NCI-H510A (cell line): ENCODE measurements around the gene ABCA3.
A peak's percentile ranks its signal among the peaks of the same experiment; 100 is the strongest.
"Not testable (repeated sequence)": the region's sequence is repeated elsewhere in the genome, so short reads cannot be mapped to it uniquely, and the experiment has no call there.

Source experiments
- DNase-seq: peaks from one replicate; lab custom pipeline; 2025; lab: John Stamatoyannopoulos, UW

The ABCA3 gene

DNA sequence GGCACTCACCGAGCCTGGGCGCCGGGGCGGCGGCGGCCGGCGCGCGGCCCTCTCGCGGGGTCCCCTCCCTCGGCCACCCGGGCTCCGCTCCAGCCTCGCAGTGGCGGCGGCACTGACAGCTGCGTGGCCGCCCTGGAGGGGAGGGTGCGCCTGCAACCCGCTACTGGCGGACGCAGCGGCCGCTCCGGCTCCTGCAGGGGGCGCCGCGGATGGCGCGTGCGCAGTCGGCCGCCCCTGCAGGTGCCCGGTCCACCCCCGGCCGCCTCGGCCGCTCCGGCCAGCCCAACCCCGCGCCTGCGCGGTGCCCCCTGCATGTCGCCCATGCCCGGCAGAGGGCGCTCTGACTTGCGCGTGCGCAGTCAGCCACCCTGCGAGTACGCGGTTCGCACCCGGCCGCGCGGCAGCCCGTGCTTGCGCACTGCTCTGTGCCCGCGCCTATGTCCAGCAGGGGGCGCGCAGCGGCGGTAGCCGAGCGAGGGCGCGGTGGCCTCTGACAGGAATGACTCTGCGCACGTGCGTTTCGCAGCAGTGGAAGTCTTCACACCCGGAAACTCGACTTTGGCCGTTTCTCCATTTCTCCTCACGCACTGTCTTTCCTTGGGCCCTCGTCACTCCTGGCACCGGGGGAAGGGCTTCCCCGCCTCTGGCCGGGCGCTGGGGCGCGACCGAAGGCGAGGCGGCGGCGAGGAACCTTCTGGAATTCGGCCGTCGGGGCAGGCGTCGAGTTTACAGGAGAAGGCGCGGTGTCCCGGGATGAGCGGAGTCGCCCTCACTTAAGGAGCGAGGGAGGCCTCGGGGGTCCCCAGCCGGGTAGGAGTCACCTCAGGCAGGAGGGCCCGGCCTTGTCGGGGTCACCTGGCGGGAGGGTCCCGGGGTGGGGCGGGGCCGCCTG, at the start of gene ABCA3:
ABCA3 (minus strand) TSS at position 165 of the 892 bp plus-strand sequence. CDS start 14,262 bp downstream, outside the sequence.
- peak; percentile 66 for DNase-seq

DNA sequence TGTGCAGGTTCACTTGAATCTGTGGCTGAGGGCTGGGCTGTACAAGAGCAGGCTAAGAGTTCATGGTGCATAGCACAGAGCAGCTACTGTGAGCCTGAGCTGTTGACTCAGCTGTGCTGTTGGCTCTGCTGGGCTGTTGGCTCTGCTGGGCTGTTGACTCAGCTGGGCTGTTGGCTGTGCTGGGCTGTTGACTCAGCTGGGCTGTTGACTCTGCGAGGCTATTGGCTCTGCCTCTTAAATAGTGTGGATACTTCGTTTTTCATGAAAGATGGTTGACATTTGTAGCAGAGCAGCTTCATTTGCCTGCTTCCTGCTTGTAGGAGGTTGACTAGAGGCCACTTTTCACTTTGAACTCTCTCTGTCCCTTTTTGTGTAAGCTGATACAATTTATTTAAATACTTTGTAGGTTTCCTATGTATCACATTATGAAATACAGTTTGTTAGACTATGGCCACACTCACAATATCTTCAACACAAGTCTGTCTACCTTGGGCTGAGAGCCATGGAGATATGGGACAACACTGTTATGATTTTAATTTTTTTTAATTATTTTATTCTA, 48.4 kb upstream of the ABCA3 start:
- peak; percentile 65 for DNase-seq

DNA sequence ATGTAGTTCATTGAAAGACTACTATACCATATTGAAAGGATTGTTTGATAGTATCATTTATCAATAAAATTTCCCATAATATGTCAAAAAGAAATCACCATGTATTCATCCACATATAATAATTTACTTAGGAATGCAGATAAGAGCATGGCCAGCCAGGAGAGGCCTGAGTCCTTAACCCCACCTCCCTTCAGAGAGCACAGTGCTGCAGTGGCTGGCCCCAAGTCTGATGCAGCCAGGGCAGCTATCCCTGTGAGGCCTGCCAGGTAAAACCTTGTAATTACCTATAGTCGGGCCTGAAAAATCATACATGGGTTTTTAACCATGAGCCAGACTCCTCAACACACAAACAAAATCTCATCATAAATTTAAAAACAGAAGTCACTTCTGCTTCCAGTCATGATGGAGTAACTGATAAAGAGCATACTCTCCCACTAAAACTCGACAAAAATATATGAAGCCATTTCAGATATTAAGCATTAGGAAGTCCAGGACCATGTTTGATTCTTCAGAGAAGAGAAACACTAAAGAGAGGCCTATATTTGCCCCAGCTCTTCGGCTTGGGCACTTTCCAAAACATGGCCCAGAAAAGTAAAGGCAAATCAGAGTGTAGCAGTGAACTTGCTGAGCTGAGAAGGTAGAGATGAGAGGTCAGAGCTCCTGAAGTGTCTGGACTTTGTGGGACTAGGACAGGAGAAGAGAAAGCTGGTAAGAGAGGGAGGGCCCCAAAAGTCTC, 47.8 kb upstream of the ABCA3 start:
- DNase-seq = no peak

DNA sequence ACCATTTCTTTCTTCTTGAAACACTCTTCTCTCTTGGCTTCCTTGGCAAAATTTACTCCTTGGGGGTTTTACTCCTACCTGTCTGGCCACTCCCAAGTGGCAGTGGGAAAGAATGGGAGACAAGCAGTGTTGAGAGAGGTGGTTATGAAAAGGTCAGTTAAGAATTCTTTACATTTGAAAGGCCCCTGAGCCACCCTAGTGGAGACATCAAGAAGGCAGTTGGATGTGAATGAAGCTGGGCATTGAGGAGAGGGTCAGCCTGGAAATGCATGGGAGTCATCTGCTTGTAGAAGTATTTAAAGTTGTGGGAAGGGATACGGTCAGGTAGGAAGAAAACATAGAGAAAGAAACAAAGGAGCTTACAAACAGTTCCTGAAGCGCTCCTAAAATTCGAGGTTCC, 46.5 kb upstream of the ABCA3 start:
- DNase-seq = no peak

DNA sequence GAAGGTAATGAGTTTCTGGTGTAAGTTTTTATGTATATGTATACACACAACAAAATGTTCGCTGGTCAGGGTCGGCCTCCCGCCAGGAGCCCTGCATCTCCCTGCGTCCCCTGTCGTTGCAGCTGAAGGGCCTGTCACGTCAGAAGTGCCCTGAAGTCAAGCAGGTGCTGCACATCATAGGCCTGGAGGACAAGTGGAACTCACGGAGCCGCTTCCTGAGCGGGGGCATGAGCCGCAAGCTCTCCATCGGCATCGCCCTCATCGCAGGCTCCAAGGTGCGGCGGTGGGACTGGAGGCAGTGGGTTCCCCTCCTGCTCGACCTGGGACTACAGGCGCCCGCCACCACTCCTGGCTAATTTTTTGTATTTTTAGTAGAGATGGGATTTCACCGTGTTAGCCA, 45.5 kb upstream of the ABCA3 start:
- DNase-seq = not testable (repeated sequence)

DNA sequence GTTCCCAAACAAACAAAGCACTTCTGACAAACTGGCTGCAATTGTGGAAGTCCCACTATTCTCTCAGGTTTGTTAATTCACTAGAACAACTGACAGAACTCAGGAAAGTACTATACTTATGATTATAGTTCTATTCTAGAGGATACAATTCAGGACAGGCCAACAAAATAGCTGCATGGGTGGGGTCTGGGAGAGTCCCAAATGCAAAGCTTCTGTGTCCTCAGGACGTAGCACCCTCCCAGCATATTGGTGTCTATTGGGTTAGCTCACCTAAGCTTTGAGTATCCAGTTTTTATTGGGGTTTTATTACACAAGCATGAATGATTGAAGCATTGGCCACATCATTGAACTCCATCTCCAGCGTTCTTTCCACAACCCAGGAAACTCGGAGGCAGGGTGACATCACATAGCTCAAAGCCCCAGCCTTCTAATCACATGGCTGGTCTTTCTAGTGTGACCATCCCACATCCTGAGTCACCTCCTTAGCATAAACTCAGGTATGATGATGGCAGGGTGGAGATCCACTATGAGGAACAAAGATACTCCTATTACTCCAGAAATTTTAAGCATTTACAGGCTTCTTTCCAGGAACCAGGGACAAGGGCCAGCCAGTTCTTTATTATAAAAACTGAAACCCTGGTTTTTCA, 44.8 kb upstream of the ABCA3 start:
- DNase-seq = no peak

DNA sequence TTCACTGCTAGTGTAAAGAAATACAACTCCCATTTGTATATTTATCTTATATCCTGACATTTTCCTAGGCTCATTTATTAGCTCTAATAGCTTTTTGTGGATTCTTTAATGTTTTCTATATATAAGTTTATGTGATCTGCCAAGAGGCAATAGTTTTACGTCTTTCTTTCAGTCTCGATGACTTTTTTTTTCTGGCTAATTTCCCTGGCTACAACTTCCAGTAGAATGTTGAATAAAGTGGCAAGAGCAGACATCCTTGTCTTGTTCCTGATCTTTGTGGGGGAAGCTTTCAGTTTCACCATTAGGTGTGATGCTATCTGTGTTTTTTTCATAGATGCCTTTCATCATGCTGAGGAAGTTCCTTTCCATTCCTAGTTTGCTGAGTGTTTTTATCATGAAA, 43.9 kb upstream of the ABCA3 start:
- no peak for DNase-seq

DNA sequence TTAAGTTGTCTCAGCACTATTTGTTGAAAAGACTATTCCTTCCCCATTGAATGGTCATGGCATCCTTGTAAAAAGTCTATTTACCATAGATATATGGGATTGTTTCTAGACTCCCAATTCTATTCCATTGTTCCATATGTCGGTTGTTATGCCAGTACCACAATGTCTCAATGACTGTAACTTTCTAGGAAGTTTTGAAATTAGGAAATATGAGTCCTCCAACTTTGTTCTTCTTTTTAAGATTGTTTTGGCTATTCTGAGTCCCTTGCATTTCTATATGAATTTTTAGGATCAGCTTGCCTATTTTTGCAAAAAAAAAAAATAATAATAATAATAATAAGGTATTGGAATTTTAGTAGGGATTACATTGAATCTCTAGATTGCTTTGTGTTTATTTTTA, 43.0 kb upstream of the ABCA3 start:
- DNase-seq = no peak

DNA sequence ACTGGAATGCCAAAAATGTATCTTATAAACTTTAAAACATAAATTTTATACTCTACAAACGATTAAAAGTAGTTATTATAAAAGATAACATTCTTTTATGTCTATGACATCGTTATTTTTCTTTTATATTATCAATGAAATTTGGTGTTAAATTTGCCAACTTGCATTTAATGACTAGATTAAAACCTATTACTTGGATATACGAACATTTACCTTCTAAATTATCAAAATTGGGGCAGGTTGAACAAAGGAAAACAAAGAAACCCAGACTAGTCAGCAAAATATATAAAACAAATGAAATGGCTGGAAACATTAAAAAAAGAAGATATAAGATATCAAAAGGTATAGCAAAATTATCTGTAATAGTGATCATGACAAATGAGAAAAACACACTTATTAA, 34.1 kb upstream of the ABCA3 start:
- DNase-seq = no peak

DNA sequence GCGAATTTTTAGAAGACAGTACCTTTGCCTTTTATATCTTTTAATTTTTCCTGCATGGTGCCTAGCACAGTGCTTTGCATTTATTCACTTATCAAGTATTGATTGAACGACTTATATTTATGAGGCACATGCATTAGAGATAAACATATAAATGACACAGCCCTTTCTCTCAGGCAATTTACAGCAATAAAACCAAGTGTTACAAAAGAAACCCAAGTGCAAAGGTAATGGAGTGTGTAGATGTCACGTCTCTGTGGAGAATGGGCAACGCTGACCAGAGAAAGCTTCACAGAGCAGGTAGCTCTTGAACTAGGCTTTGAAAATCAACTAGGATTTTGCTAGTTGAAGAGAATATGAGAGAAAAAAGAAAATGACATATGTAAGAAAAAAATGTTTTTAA, 32.6 kb upstream of the ABCA3 start:
- no peak for DNase-seq

DNA sequence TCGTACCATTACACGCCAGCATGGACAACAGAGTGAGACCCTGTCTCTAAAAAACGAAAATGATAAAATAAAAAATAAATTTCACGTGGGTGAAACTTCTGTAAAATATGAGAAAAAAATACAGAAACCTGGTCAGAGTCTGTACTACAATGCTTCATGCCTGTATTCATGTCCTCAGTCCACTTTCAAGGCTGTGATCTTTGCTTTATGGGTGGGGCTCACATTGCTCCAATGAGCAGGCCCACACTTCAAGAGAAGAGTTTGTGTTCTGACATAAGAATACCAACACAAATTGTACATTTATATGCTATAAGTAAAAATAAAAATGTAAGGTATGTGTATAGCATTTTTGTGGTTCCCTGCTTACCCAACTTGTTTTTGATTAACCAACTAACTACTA, 32.2 kb upstream of the ABCA3 start:
- no peak for DNase-seq

DNA sequence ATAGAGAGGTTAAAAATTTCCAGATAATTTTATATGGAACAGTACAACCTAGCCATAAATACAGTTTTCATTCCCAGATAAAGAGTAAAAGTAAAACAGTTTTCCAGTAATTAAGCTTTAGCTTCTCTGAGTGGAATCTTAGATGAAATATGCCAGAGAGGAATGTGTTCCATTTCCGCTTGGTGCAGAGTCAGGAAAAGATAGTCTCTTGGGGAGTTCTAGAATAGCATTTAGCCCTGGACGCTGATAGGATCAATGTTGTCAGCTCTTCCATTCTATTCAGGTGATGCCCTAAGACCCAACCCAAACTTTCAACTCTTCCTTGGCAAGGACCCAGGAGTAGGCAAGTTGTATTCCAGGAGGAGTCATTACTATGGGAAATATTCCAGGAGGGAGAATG, 30.9 kb upstream of the ABCA3 start:
- DNase-seq = no peak

DNA sequence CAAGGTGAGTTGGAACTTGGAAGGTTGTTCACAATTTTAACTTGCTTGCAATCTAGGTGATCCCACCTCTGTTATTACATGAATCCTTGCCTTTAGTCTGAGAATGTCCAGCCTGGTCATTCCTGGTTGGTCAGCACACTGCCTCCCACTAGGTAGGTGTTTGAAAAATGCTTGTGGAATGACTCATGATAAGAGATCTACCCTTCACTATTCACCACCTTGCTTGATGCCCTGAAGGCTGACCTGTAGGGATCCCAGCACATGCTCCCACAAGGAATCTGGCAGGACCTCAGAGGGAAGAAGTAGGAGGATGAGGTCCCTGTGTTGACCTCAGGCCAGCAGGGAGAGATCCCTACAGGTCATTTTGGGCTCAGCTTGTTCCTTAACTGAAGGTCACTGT, 30.2 kb upstream of the ABCA3 start:
- no peak for DNase-seq

DNA sequence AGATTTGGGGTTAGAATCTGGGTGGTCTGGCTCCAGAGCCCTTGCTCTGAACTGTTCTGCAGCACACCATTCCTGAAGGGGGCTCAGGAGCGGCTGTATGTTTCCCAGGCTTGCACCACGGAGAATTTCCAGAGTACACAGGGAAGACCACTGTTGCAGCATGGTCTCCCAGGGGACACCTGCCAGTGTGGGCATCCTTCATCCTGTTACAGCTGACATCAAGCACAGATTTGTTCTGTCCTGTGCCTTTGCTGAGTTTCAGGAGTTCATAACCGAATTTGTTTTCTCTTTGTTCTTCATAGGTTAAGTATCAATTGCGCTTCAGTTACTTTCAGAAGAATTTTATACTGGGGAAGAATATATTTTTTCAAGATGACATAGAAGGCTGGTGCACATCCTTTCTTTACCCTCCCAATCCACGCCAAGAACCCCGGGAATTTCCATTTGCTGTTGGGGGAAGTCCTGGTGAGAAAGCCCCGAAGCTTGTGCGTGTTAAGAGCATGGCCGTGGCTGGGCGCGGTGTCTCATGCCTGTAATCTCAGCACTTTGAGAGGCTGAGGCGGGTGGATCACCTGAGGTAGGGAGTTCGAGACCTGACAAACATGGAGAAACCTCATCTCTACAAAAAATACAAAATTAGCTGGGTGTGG, 26.3 kb upstream of the ABCA3 start:
- no peak for DNase-seq

DNA sequence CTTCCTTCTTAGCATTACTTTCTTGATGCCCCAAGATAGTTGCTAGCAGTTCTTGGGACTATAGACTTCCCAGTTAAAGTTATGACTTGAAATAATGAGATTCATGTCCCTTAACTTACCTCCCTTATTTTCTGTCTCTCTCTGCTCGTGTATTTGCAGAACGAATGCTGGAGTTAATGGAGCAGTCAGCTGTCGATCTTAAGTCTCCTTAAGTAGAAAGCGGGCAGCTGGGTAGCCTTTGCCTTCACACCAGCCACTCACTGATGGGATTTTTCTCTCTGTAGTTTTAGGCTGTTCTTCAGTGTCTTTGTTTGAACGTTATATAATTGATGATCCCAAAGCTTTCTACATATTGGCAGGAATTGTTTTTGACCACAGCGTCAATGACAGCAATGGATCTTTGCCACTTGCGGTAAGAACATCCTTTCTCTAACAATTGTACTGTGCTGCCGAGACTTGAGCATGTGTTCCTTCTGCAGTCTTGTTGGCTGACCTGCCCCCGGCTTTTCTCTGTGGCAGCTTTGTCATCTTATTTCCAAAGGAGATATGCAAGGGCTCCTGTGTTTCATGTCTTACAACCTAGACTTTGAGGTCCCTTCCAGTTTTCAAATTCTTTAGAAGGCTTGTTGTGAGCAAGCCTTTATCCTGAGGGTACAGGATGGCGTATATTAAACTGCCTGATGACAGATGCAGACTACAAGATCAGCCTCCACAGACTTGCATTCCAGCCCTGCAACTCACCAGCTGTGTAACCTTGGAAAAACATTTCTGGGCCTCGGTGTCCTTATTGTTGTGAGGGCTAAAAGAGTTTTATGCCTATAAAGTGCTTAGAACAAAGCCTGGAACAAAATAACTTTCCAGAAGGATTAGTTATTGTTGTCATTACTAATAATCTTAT, 25.1 kb upstream of the ABCA3 start:
- DNase-seq = no peak

DNA sequence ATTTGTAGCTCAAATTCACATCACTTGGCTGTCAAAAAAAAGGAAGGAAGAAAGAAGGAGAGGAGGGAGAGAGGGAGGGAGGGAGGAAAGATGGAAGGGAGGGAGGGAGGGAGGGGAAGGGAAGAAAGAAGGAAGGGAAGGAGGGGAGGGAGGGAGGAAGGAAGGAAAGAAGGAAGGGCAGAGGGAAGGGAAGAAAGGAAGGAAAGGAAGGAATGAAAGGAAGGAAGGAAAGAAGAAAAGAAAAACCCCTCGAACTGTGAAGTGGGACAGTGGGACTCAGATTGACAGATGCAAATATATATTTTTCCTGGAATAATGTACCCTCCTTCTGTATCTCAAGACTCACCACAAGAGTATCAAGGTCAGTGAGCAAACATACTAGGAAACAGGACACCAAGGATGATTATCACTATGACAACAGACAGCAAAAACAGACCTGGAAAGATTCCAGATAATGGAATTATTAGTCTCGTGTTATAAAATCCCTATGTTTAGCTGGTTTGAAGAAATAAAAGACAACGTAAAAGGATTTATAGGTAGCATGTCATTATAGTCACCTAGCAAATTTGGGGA, 24.2 kb upstream of the ABCA3 start:
- DNase-seq = no peak

DNA sequence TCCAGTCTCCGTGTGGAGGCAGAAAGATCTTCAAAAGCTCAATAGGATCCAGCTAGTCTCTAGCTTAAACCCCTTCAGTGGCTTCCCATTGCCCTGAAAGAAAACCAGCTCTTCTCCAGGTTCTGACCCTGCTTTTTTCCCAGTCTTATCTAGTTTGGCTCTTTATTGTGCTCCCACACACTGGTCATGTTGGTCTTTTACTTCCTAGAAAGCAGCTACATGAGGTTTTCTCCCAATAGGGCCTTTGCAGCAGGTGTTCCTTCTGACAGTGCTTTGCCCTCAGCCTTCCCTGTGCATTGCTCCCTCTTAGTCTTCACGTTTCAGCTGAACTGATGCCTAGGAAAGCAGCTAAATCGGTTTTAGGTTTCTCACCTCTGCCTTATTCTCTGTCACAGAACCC, 21.7 kb upstream of the ABCA3 start:
- no peak for DNase-seq

DNA sequence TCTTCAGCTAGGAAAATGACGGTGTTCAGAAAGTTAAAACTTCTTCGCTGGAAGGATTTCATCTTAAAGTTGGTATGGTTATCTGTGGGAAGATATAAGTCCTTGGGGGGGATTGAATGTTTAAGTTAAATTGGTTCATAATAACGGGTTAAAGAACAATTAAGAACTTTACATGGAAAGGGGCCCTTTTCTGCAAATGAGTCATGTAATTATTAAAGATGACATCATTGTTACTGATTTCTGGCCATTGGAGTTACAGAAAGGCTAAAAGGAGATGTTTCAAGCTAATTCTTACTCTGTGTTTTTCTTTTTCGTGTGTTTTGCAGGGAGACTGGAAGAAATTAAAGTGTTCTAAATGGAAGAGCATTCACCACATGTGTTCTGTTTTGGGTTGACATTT, 20.6 kb upstream of the ABCA3 start:
- no peak for DNase-seq

DNA sequence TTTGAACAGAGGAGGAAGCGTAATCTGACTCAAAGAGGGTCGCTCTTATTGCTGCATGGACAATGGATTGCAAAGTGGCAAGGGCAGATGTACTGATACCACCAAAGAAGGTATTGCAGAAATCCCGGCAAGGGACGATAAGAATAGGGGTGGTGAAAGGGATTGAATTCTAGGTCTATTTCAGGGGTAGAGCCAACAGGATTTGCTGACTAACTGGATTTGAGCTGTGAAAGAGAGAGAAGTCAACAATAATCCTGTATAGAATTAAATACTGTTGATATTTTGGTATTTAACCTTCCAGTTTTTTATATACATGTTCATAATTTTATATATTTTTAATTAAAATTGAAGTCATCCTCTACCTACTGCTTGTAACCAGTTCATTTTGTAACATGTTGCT, 19.4 kb upstream of the ABCA3 start:
- no peak for DNase-seq

DNA sequence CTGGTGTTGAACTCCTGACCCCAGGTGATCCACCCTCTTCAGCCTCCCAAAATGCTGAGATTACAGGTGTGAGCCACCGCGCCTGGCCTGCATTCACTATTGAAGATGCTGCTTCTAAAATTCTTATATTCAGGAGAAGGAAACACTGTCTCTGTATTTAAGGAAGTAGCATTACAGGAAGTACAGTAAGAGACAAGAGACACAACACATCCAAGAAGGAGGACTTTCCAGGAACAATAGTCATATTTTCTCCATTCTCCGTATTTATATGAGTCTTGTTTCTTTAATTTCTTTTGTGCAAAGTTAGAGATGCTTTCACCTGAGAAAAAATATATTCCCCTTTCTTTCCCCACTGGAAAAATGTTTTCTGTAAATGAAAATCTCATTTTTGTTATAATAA, 18.3 kb upstream of the ABCA3 start:
- no peak for DNase-seq

DNA sequence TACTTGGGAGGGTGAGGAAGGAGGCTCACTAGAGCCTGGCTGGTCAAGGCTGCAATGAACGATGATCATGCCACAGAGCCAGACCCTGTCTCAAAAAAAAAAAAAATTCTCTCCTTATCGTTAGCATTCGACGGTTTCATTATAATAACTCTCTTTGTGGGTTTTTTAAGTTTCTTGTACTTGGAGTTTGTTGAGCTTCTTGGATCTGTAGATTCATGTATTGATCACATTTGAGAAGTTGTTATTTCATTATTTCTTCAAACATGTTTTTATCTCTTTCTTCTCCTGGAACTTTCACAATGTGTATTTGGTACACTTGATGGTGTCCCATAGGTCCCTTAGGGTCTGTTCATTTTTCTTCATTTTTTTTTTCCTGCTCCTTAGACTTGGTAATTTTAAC, 16.8 kb upstream of the ABCA3 start:
- no peak for DNase-seq
